Ovary (tissue), 3 donors: ENCODE data around the gene SHC1.
A peak's percentile ranks its signal among the peaks of the same experiment; 100 is the strongest.

ENCODE experiments used
- EP300 ChIP-seq: sonication (generic); formaldehyde crosslinking; IDR thresholded peaks from one replicate; pipeline ENCODE4 v1.6.1; 2017; ENCODE audit warnings: antibody characterized with exemption
- POLR2A ChIP-seq: fragments of 450-650 bp; IDR thresholded peaks from one replicate; pipeline ENCODE4 v1.6.1; 2017; ENCODE audit warnings: antibody characterized with exemption, mild to moderate bottlenecking, moderate library complexity
- TF ChIP-seq, protein P1 (sequence below), 3 donors: fragments of 450-650 bp in 2 of 3; fragments of 200-600 bp in 1 of 3; IDR thresholded peaks; one replicate each; pipeline versions ENCODE4 v1.5.1 to v1.8.0; 2016 to 2022; ENCODE audit warnings: antibody characterized with exemption in 3 of 3, mild to moderate bottlenecking in 1 of 3
- donor health status: DM: no; HTN: no; CAD: no.

DNA sequence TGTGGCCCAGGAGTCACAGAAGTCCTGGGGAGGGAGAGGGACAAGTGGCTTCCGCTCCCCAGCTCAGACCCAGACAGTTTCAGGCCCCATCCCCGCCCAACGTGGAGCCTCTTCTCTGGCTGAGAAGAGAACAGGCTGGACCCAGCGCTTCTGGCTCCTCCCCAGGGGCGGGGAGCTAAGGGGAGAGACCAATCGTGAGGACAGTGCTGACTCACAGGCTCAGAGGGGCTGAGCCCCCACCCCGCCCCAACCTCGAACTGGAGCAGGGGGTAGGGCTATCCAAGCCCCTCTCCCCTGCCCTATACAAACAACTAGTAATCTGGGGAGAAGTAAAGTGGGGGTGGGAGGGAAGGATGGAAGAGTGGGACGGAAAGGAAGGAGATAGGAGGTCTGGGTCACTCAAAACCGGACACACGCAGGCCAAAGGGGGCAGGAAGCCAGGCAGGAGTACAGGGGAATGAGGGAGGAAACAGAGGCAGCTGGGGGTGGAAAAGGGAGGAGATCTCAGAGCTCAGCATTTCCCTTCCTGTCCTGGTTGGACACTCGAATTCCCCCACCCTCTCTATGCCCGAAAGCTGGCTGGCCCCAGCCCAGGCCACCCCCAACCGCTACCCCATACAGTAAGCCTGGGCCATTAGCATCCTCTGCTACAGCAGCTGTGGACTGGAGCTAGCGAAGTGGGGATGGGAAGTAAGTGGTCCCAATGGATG, at the start of gene SHC1:
- TF ChIP-seq, protein P1, sequence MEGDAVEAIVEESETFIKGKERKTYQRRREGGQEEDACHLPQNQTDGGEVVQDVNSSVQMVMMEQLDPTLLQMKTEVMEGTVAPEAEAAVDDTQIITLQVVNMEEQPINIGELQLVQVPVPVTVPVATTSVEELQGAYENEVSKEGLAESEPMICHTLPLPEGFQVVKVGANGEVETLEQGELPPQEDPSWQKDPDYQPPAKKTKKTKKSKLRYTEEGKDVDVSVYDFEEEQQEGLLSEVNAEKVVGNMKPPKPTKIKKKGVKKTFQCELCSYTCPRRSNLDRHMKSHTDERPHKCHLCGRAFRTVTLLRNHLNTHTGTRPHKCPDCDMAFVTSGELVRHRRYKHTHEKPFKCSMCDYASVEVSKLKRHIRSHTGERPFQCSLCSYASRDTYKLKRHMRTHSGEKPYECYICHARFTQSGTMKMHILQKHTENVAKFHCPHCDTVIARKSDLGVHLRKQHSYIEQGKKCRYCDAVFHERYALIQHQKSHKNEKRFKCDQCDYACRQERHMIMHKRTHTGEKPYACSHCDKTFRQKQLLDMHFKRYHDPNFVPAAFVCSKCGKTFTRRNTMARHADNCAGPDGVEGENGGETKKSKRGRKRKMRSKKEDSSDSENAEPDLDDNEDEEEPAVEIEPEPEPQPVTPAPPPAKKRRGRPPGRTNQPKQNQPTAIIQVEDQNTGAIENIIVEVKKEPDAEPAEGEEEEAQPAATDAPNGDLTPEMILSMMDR (IDR thresholded peaks at IDR 0.05) = no peak
- TF ChIP-seq POLR2A (peak; percentile 91), EP300 (no peak)
